Psoas muscle (tissue), 8 donors: Measurements from ENCODE around the gene SLC35F3. TPM values are rescaled to one million over a fixed set of nuclear protein-coding genes. Genes with fewer than 3 reads are reported as not detected.

ENCODE experiments used
- ATAC-seq, 4 donors: fragments of 200-7000 bp; cut with Tn5 transposase; one replicate each; pipeline ENCODE4 v1.9.1; 2020; ENCODE audit warnings: moderate library complexity in 3 of 4, mild to moderate bottlenecking in 2 of 4
- DNase-seq, 2 donors: peaks; one replicate each; pipeline ENCODE4 v3.0.0-alpha.2; 2020
- H3K27ac ChIP-seq: fragments of 200-600 bp; one replicate; pipeline ENCODE4 v1.8.0; 2022
- H3K27me3 ChIP-seq, 3 donors: fragments of 200-600 bp in 1 of 3; one replicate each; pipeline versions ENCODE4 v1.6.1 to v1.8.0; 2013 to 2022; ENCODE audit warnings: low read length in 2 of 3, mild to moderate bottlenecking in 2 of 3, moderate library complexity in 1 of 3; ENCODE audit not compliant: insufficient read depth in 3 of 3
- H3K36me3 ChIP-seq, 2 donors: fragments of 200-600 bp in 1 of 2; one replicate each; pipeline versions ENCODE4 v1.6.1 to v1.8.0; 2013 to 2022; ENCODE audit warnings: low read depth in 1 of 2, mild to moderate bottlenecking in 1 of 2, moderate library complexity in 1 of 2; ENCODE audit not compliant: insufficient read depth in 1 of 2
- H3K4me1 ChIP-seq: fragments of 200-600 bp; one replicate; pipeline ENCODE4 v1.8.0; 2022
- H3K4me3 ChIP-seq: fragments of 200-600 bp; one replicate; pipeline ENCODE4 v1.8.0; 2022; ENCODE audit warnings: mild to moderate bottlenecking
- H3K9me3 ChIP-seq: fragments of 200-600 bp; one replicate; pipeline ENCODE4 v1.8.0; 2022
- WGBS, 3 donors: extraction: QIAGEN DNeasy Blood & Tissue Kit; methylation state at CpG; one replicate each; pipeline versions ENCODE4 v1.1.6 to v1.1.7; 2013; 5-methylcytosine and 5-hydroxymethylcytosine counted together
- intact Hi-C, 2 donors: fragments of 100-400 bp; cut with DNase I; formaldehyde crosslinking; loops; one replicate each; pipeline versions ENCODE4 v1.11.0 to v1.14.2; 2022
- polyA plus RNA-seq, 3 donors: library from polyadenylated mRNA; stranded (reverse); fragments of 200-250 nt; gene quantifications; one replicate each; pipeline ENCODE4 v1.2.3, GENCODE V29; 2013
- total RNA-seq, 4 donors: library from RNA; stranded (reverse); fragmentation: NEBNext Ultra II Directional in 2 of 4; extraction: Animal tissue kit (Norgen Biotek cat#: 25700) in 2 of 4; gene quantifications; one replicate each; pipeline versions ENCODE4 v1.2.1 to v1.2.4, GENCODE V29; 2021 to 2023
- TF ChIP-seq, protein P1 (sequence below): fragments of 200-600 bp; IDR thresholded peaks from one replicate; pipeline ENCODE4 v1.8.0; 2022; ENCODE audit warnings: antibody characterized with exemption
- donor health status: healthy with polysubstance abuse.
- donor health status: DM: no; HTN: no; CAD: no; lungs with moderate emphysema.
- donor health status: Bipolar disorder and iron deficiency.
- donor health status: healthy.
- donor health status: DM: yes; HTN: yes; CAD: no.
- donor health status: DM: no; HTN: no; CAD: no.
- donor health status: DM: no; HTN: no; CAD: no.
- donor health status: DM: yes; HTN: yes; CAD: no.

SLC35F3 gene
- total and polyA plus RNA-seq, 7 donors: 0.01 to 0.16 (median 0.10) TPM; not detected in 3

DNA sequence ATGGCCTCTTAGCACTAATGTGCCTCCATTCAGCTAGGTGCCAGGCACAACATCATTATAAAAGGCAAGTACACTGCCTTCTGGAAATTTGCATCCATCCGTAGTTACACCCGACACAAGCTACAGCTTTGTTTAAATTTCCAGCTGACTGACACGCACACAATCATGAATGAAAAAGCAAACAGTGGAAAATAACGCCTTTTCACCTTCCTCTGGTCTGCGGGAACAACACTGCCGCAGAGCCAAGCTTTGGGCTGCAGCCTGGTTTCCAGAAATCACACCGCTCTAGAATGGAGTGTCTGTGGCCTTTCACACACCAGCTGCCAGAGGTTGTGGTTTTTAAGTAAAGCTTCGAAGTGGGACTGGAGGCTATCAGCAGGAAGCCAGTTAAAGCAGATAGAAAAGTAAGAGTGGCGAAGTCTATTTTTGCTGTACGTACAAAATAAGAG lies 326.0 kb downstream of the SLC35F3 start:
- H3K27me3 ChIP-seq: peaks cover 0 to 3% (median 0%) of the 10 kb centered on the region in 3 donors
- H3K4me1 ChIP-seq: no peaks in the 10 kb centered on the region
- no peaks in the 10 kb centered on the region for H3K9me3 ChIP-seq
- ATAC-seq (no peak), DNase-seq (no peak)
- TF ChIP-seq, protein P1, sequence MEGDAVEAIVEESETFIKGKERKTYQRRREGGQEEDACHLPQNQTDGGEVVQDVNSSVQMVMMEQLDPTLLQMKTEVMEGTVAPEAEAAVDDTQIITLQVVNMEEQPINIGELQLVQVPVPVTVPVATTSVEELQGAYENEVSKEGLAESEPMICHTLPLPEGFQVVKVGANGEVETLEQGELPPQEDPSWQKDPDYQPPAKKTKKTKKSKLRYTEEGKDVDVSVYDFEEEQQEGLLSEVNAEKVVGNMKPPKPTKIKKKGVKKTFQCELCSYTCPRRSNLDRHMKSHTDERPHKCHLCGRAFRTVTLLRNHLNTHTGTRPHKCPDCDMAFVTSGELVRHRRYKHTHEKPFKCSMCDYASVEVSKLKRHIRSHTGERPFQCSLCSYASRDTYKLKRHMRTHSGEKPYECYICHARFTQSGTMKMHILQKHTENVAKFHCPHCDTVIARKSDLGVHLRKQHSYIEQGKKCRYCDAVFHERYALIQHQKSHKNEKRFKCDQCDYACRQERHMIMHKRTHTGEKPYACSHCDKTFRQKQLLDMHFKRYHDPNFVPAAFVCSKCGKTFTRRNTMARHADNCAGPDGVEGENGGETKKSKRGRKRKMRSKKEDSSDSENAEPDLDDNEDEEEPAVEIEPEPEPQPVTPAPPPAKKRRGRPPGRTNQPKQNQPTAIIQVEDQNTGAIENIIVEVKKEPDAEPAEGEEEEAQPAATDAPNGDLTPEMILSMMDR: no peak
- 66 to 73% (median 70%) methylated on average over 10 of the region's 10 CpGs for WGBS, 3 donors
- H3K4me3 ChIP-seq: no peak overlapping the region
- H3K27ac ChIP-seq: no peak overlapping the region
- no peaks in the 10 kb centered on the region for H3K36me3 ChIP-seq
- intact Hi-C loops: no loop called here

DNA sequence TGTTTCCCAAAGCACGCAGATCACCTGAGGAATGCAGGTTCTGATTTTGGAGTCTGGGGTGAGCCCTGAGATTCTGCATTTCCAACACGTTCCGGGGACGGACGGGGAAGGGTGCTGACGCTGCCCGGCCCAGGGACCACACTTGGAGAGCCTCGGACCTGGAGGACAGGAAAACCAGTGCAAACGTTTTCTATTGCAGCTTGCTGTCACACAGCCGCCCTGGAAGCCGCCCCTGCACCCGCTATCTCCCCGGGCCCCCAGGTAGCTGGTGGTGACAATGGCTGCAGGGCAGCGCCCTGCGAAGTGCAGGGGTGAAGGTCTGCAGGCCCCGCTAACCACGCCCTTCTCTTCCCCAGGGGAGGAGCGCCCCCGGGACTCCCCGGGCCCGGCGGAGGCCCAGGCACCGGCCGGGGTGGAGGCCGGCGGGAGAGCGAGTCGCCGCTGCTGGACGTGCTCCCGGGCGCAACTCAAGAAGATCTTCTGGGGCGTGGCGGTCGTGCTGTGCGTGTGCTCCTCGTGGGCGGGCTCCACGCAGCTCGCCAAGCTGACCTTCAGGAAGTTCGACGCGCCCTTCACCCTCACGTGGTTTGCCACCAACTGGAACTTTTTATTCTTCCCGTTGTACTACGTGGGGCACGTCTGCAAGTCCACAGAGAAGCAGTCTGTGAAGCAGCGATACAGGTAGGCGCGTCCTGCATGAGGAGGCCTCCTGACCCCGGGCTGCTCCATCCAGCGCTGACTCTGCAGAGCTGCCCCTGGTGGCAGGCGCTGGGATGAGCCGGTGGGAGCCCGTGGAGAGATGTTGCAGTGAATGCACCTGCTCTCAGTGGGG lies 326.8 kb downstream of the SLC35F3 start:
- intact Hi-C loops: no loop called here
- Histone ChIP-seq H3K4me3 (no peak overlapping the region), H3K27ac (no peak overlapping the region), H3K36me3 (no peaks in the 10 kb centered on the region), H3K27me3 (peaks cover 0 to 3% (median 0%) of the 10 kb centered on the region in 3 donors), H3K9me3 (no peaks in the 10 kb centered on the region), H3K4me1 (no peaks in the 10 kb centered on the region)
- ATAC-seq (no peak), DNase-seq (no peak)
- WGBS, 3 donors: 72 to 87% (median 77%) methylated on average over 42 to 55 of the region's 55 CpGs
- TF ChIP-seq, protein P1: no peak

DNA sequence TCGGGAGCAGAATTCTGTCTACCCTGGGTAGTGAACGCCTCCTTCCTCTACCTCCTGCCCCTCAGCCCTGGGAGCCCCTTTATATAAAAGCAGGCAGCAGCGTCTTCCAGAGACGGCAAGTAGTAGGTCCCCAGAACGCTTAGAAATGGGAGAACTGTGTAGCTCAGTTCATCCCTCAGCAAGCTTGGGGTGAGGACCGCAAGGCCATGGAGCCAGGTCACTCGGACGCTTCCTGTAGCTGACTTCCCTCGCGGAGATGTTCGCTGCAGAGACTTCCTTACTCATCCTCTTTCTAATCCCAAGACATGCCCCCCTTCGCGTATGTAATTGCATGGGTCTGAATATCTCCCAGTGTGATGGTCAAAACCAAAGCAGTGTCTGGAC lies 327.4 kb downstream of the SLC35F3 start:
- Histone ChIP-seq H3K27me3 (peaks cover 0 to 3% (median 0%) of the 10 kb centered on the region in 3 donors), H3K4me1 (no peaks in the 10 kb centered on the region), H3K36me3 (no peaks in the 10 kb centered on the region), H3K4me3 (no peak overlapping the region), H3K9me3 (no peaks in the 10 kb centered on the region), H3K27ac (no peak overlapping the region)
- ATAC-seq (no peak), DNase-seq (no peak)
- TF ChIP-seq, protein P1: no peak
- 91 to 95% (median 92%) methylated on average over 13 of the region's 13 CpGs for WGBS, 3 donors
- intact Hi-C loops: no loop called here

DNA sequence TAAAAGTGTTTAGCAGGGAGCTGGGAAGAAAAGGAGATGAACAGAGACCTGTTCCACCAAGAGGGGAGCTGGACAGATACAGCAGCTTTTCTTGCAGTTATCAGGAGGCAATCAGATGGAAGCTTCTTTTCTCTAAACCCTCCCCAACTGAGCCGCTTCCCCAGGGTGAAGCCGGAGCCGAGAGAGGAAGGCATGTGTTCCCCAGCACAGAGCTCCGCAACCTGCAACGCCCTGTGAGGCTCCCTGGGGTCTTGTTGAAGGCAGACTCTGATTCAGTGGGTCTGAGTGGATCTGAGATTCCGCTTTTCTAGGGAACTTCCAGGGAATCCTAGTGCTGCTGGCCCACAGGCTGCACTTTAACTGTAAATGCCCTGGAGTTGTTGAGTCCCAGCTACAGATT lies 329.7 kb downstream of the SLC35F3 start:
- ATAC-seq: no peak
- H3K27me3 ChIP-seq: peaks cover 0 to 3% (median 0%) of the 10 kb centered on the region in 3 donors
- intact Hi-C loops: no loop called here

More for the DNA sequence above, 329.7 kb downstream of the SLC35F3 start:
- Histone ChIP-seq H3K27ac (no peak overlapping the region), H3K9me3 (no peaks in the 10 kb centered on the region), H3K36me3 (no peaks in the 10 kb centered on the region), H3K4me3 (no peak overlapping the region), H3K4me1 (no peaks in the 10 kb centered on the region)
- TF ChIP-seq, protein P1: no peak
- WGBS, 3 donors: 59 to 81% (median 72%) methylated on average over 6 of the region's 6 CpGs
- DNase-seq: no peak
